ENCODE measurements around the gene NID1.
"Not testable (repeated sequence)": the region's sequence is repeated elsewhere in the genome, so short reads cannot be mapped to it uniquely, and the experiment has no call there.

DNA sequence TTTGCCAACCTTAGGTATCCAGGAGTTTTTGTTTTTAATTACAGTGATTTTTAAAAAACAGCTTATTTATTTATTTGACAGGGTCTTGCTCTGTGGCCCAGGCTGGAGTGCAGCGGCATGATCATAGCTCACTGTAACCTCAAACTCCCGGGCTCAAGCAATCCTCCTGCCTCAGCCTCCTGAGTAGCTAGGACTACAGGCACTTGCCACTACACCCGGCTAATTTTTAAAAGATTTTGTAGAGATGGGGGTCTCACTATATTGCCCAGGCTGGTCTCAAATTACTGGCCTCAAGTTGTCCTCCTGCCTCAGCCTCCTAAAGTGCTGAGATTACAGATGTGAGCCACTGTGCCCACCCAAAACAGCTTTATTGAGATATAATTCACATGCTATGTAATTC, 92.2 kb downstream of the NID1 start:
- TF ChIP-seq, protein P1, sequence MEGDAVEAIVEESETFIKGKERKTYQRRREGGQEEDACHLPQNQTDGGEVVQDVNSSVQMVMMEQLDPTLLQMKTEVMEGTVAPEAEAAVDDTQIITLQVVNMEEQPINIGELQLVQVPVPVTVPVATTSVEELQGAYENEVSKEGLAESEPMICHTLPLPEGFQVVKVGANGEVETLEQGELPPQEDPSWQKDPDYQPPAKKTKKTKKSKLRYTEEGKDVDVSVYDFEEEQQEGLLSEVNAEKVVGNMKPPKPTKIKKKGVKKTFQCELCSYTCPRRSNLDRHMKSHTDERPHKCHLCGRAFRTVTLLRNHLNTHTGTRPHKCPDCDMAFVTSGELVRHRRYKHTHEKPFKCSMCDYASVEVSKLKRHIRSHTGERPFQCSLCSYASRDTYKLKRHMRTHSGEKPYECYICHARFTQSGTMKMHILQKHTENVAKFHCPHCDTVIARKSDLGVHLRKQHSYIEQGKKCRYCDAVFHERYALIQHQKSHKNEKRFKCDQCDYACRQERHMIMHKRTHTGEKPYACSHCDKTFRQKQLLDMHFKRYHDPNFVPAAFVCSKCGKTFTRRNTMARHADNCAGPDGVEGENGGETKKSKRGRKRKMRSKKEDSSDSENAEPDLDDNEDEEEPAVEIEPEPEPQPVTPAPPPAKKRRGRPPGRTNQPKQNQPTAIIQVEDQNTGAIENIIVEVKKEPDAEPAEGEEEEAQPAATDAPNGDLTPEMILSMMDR (IDR thresholded peaks at IDR 0.05): not testable (repeated sequence)
- not testable (repeated sequence) for TF ChIP-seq SMAD3 (CRISPR knock-in tag; IDR thresholded peaks at IDR 0.05; ENCODE audit: borderline replicate concordance); ZNF317 (CRISPR knock-in tag; IDR thresholded peaks at IDR 0.05; ENCODE audit: borderline replicate concordance, low read depth)
